ENCODE results near the gene PNMA1. TPM values are rescaled to one million over a fixed set of nuclear protein-coding genes. Genes with fewer than 3 reads are reported as not detected.
A peak's percentile ranks its signal among the peaks of the same experiment; 100 is the strongest.

PNMA1 gene
- total RNA-seq, 1 donor from 2014 or later, result 72.0 TPM

DNA sequence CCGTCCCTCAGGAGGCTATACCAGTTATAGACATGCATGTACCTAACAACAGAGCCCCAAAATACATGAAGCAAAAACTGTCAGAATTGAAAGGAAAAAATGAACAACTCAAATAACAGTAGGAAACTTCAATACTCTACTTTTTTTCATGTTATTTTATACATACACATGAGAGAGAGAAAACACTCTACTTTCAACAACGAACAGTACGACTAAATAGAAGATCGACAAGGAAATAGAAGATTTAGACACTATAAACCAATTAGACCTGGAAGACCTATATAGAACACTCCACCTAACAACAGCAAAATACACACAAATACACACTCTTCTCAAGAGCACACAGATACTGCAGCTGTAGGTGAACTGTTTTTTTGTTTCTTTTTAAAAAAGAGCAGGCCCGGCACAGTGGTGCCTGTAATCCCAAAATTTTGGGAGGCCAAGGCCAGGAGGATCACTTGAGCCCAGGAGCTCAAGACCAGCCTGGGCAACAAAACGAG is 34.7 kb upstream of the PNMA1 start:
- H3K36me3 Mint-ChIP-seq (ENCODE audit: low read depth), result no peaks in the 10 kb centered on the region
- H3K27ac Mint-ChIP-seq (ENCODE audit: unreplicated experiment), result peak overlapping the region; percentile 62
- H3K27me3 Mint-ChIP-seq (ENCODE audit: low read depth), result no peaks in the 10 kb centered on the region
- TF ChIP-seq, protein P1, sequence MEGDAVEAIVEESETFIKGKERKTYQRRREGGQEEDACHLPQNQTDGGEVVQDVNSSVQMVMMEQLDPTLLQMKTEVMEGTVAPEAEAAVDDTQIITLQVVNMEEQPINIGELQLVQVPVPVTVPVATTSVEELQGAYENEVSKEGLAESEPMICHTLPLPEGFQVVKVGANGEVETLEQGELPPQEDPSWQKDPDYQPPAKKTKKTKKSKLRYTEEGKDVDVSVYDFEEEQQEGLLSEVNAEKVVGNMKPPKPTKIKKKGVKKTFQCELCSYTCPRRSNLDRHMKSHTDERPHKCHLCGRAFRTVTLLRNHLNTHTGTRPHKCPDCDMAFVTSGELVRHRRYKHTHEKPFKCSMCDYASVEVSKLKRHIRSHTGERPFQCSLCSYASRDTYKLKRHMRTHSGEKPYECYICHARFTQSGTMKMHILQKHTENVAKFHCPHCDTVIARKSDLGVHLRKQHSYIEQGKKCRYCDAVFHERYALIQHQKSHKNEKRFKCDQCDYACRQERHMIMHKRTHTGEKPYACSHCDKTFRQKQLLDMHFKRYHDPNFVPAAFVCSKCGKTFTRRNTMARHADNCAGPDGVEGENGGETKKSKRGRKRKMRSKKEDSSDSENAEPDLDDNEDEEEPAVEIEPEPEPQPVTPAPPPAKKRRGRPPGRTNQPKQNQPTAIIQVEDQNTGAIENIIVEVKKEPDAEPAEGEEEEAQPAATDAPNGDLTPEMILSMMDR (IDR thresholded peaks at IDR 0.05), result no peak
- H3K4me3 Mint-ChIP-seq (ENCODE audit: unreplicated experiment), result no peak overlapping the region
- peaks cover 95% of the 10 kb centered on the region for H3K4me1 Mint-ChIP-seq (ENCODE audit: low read depth)
- H3K9me3 Mint-ChIP-seq (ENCODE audit: low read depth), result no peaks in the 10 kb centered on the region
- DNase-seq (ENCODE audit: low spot score), result no peak

DNA sequence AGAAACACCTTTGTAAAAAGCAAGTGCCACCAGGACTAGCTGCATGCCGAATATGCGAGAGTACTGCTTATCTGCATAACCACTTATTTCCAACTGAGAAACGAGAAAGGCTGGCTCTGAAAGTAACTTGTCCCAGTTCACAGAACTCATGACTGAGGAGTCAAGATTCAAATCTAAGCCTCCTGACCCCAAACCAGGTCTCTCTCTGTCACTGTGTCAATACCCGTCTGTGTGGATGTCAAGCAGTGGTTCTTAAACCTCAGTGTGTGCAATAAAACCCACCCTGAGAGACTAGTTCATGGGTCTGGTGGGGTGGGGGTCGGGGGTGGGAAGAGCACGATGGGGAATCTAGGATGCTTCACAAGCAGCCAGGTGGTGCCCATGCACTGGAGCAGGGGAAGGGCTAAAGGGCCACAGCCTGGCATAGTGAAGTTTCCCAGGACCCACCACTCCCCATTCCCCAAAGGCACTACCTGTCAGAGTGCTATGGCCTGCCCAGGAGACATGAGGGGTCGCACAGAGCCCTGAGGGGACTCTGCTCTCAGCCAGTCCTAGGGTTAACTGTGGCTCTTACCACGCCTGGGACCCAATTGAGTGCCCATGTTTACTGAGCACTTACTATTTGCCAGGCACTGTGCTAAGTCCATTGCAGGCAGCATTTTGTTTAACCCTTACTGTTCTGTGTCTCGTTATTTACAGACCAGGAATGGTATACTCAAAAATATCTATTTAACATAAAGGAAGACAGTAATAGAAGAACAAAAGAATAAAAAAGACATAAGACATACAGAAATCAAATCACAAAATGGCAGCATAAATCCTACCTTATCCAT is 33.4 kb upstream of the PNMA1 start:
- H3K4me3 Mint-ChIP-seq (ENCODE audit: unreplicated experiment), result no peak overlapping the region
- TF ChIP-seq, protein P1 (IDR thresholded peaks at IDR 0.05), result no peak
- no peaks in the 10 kb centered on the region for H3K36me3 Mint-ChIP-seq (ENCODE audit: low read depth)
- no peak for DNase-seq (ENCODE audit: low spot score)
- no peaks in the 10 kb centered on the region for H3K9me3 Mint-ChIP-seq (ENCODE audit: low read depth)
- peaks cover 95% of the 10 kb centered on the region for H3K4me1 Mint-ChIP-seq (ENCODE audit: low read depth)
- H3K27me3 Mint-ChIP-seq (ENCODE audit: low read depth), result no peaks in the 10 kb centered on the region
- peak overlapping the region; percentile 43 for H3K27ac Mint-ChIP-seq (ENCODE audit: unreplicated experiment)

DNA sequence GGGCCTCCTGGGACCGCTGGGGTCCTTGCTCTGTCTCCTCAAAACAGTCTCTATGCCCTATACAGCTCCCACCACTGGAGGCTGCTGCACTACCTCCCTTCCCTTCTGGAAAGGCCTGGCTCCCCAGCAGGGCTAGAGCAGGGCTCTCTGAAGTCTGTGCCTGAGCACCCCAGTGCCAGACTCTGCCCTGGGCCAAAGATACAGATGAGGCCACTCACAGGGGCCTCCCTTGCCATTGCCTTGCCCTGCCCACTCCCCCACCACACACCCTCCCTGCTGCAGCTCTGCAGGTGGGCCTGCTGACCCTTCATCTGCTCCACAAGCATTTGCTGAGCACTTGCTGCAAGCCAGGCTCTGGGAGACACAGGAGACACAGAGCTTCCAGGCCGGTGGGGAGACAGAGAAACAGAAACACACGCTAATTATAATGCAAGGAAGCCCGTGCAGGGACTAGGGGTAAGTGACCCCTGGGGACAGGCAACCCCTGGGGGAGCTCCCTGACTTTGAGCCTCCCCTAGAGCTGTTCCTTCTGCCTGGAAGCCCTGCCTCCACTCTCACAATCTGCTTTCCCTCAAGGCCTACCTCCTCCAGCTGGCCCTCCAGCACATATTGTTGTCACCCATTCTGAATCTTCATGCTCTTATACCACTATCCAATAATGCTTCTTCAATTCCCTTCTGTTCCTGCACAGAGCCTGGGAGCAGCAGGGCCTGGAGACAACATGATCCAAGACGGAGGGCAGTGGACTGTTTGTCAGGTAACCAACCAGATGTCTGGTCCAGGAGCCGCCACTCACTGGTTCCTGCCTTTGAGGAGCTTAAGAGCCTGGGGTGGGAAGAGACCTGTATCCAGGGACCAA is 32.6 kb upstream of the PNMA1 start:
- TF ChIP-seq, protein P1 (IDR thresholded peaks at IDR 0.05), result peak; percentile 55
- Mint-ChIP-seq H3K27me3 (ENCODE audit: low read depth) (no peaks in the 10 kb centered on the region), H3K4me1 (ENCODE audit: low read depth) (peaks cover 95% of the 10 kb centered on the region), H3K9me3 (ENCODE audit: low read depth) (no peaks in the 10 kb centered on the region), H3K4me3 (ENCODE audit: unreplicated experiment) (no peak overlapping the region), H3K27ac (ENCODE audit: unreplicated experiment) (peak overlapping the region; percentile 49), H3K36me3 (ENCODE audit: low read depth) (no peaks in the 10 kb centered on the region)
- DNase-seq (ENCODE audit: low spot score), result no peak

DNA sequence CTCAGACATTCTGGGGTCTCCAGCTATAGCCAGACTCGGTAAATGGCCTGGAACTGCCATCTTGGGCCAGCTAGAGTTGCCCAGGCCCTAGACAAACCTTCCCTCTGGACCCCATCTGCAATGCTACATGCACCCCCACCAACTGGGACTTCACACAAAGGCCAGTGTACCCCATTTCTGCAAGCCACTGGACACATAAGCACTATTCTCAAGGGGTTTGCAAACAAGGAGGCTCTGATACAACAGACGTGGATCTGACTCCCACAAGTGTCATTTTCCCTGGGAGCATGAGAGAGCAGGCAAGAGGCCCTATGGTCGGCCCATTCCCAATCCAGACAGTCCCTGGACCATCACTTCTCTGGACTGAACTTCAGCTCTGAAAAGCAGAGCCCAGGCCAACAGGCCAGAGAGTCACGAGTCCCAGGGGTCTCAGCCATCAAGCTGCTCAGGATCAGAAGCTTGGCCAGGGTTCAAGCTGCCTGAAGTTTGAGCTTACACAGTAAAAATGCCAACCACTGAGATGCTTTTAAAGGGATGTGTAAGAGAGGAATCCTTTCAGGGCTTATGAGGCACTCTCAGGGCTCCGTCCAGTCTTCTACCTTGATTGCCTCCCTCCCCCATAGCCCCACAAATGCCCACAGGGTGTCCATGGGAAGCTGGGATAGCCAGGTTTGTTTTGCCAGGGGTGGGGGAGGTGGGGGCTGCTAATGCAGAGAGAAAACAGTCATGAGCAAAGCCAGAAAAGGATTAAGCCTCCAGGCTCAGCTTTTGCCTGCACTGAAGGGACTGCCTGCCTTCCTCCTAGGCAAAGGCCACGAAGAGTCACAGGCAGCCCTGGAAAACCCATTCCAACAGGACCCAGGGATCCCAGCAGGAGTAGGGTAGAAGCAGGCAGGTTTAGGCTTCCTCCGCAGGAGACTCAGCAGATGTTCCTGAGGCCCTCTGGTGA is 31.7 kb upstream of the PNMA1 start:
- no peaks in the 10 kb centered on the region for H3K27me3 Mint-ChIP-seq (ENCODE audit: low read depth)
- TF ChIP-seq, protein P1 (IDR thresholded peaks at IDR 0.05), result no peak
- no peak overlapping the region for H3K4me3 Mint-ChIP-seq (ENCODE audit: unreplicated experiment)
- peaks cover 95% of the 10 kb centered on the region for H3K4me1 Mint-ChIP-seq (ENCODE audit: low read depth)
- no peaks in the 10 kb centered on the region for H3K36me3 Mint-ChIP-seq (ENCODE audit: low read depth)
- peak overlapping the region; percentile 49 for H3K27ac Mint-ChIP-seq (ENCODE audit: unreplicated experiment)
- H3K9me3 Mint-ChIP-seq (ENCODE audit: low read depth), result no peaks in the 10 kb centered on the region
- DNase-seq (ENCODE audit: low spot score), result no peak

All from chondrocyte (in vitro differentiated cells).